GM19468 (cell line): ENCODE data around the gene SHFL.

ENCODE experiments used
- ATAC-seq: cut with Tn5 transposase; IDR thresholded peaks from one replicate; pipeline ENCODE4 v1.9.1; 2021; ENCODE audit warnings: mild to moderate bottlenecking, moderate library complexity, moderate number of reproducible peaks; ENCODE audit not compliant: unreplicated experiment; ENCODE audit errors: extremely low read depth

SHFL gene

DNA sequence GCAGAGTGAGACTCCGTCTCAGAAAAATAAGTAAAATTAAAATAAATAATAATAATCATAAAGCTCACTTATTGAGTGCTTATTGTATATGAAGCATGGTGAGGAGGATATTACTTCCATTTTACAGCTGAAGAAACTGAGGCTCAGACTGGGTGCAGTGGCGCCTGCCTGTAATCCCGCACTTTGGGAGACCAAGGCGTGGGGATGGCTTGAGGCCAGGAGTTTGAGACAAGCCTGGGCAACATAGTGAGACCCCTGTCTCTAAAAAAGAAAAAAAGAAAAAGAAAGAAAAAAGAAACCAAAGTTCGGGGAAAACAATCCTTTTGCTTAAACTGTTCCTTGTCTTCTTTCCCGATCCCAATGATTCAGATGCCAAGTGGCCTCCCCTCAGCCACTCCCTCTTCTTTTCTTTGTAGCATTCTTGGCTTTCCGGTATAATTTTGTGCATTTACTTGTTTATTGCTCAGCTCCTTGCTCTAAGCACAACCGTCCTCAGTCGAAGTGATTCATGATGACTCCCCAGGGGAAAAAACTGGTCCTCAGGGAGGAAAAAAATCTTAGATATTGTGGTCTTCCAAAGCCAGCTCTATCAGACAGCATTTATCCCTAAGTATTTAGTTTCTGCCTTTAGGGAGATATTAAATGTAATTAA, 34.5 kb downstream of the SHFL start:
- no peak for ATAC-seq

GRCh38 chr19:10122045-10122444, 35.9 kb downstream of the SHFL start:
- ATAC-seq = no peak

- no peak for ATAC-seq
Observed at GRCh38 chr19:10124429-10124828, 38.3 kb downstream of the SHFL start.

DNA sequence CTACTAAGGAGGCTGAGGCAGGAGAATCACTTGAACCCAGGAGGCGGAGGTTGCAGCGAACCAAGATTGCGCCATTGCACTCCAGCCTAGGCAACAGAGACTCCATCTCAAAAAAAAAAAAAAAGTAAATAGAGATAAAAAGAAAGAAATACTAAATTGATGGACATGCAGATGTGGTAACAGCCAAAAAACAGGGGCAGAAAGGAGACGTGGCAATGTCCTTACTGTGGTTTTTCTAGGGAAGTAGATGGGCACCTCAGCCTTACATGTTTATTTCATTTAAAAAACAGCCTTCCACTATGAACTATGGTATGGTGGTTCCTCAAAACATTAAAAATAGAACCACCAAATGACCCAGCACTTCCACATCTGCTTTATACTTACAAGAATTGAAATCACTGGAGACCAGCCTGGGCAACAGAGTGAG, 40.1 kb downstream of the SHFL start:
- ATAC-seq = no peak

- ATAC-seq = no peak
Observed at GRCh38 chr19:10132905-10133304, 46.8 kb downstream of the SHFL start.

- no peak for ATAC-seq
Observed at GRCh38 chr19:10133596-10133995, 47.5 kb downstream of the SHFL start.

- no peak for ATAC-seq
Observed at GRCh38 chr19:10134040-10134439, 47.9 kb downstream of the SHFL start.

GRCh38 chr19:10135551-10136334, 49.6 kb downstream of the SHFL start:
- ATAC-seq = no peak

GRCh38 chr19:10136936-10137335, 50.8 kb downstream of the SHFL start:
- ATAC-seq = no peak

DNA sequence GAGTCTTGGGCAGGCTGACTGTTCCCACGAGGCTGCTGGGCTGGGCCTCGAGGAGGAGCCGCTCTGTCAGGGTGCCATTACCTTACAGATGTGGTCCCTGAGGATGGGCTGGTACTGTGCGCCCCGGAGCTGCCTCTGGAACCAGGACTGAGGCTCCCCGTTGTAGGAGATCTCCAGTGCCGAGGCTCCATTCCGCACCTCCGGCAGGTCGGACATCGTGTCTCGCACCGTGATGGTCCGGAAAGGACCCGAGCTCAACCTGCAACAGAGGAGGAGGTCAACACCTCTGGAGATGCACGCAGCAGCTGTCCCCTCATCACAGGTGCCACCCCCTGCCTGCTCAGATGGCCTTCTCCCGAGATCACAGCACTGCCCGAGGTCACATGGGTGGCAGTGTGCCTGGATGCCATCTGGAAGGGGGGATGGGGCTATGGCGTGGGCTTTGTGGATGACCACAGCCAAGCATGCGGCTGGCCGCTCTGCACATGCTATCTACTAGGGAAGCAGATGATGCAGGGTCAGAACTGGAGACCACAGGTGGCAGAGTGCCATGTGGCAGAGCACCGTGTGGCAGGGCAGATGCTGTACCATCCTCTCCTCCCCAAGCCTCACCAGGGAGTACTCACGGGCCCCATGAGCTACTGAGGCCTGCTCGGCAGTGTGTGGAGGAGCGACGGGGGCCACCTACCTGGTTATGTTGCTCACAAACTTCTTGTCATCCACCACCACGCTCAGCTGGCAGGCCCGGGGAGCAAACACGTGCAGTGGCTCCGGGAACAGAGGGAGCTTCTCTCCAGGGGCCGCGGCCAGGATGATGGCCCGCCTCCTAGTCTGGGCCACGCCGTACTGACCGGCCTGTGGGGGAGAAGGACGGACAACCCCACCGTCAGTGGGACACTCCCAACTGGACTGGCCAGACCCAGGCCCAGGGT, 51.9 kb downstream of the SHFL start:
- ATAC-seq = no peak

DNA sequence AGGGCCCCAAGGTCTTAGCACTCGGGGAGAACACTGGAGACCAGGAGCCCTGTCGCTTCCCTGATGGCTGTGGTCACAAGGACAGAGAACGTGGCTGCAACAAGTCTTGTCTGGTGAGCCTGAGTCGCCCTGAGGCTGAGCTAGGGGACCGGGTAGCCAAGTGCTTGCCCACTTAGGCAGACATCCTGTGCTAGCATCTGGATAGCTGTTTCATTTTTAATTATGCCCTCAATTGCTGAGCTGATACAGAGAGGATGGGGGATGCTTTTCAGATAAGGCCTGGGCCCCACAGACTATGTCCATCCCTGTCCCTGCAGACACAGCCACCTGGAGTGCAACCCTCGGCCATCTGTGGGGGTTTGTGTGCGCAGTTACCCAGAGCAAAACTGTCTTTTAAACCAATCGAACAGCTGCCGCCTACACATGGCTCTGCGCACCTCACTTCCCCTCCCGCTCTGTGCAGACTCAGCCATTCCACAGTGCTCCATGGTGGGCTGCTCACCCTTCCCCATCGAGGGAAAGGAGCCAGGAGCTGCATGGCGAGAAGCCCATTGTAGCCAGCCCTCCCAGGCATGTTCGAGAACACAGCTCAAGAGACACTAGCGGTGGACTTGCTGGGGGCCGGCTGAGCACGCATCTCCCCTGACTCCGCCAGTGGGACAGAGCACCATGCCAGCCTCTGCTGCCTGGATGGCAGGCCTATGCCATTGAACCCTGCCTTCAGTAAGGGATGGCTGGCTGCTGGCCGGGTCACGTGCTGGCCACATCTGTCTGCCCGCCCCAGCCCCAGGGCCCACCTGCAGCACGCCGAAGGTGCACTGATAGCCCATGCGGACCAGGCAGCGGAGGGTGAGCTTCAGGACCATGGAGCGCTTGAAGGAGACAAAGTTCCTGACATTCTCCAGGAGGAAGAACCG, 53.0 kb downstream of the SHFL start:
- ATAC-seq = no peak

GRCh38 chr19:10139952-10140351, 53.8 kb downstream of the SHFL start:
- ATAC-seq = no peak

- ATAC-seq = no peak
Observed at GRCh38 chr19:10141479-10141878, 55.4 kb downstream of the SHFL start.

DNA sequence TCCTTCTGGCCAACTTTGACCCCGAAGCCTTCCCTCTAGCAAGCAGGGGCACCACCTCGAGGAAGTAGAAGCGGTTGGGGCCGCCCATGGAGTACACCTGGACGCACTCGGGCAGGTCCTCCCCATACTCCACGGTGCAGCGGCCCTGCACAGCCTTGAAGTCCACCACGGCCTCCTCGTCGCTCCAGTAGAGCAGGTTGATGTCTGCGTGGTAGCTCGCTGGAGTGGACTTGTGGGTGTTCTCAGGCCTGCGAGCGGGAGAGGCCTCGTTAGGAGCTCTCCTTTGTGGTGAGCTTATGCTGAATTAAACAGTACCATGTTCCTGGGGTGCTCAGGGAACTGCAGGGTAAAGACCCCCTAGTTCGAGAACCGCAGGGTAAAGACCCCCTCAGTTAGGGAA, 55.9 kb downstream of the SHFL start:
- ATAC-seq = no peak
